Activated CD8-positive, alpha-beta memory T cell treated with anti-CD3 and anti-CD28 coated beads for 1 hour (primary cell): Measurements from ENCODE around the gene QTRT2.

Source experiments
- DNase-seq, 2 donors: peaks; one replicate each; pipeline ENCODE4 v3.0.0-alpha.2; 2020; ENCODE audit warnings: low read depth in 1 of 2; ENCODE audit errors: extremely low read depth in 1 of 2

Gene QTRT2

DNA sequence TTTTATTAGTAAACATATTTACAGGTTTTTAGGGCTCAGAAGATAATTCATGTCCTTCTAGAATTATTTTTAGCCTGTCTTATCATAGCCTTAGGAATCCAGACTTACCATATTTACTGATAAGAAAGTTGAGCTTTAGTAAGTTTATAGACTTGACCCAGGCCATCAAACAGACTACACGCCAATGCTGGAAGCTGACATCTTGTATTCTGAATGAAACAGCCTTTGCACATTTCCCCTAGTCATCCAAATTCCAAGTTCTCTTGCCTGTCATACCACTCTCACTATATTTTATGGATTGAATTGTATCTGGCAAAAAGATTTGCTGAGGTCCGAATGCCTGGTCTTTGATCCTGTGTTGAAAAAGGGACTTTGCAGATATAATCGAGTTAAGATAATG is 63.7 kb downstream of the QTRT2 start:
- no peak for DNase-seq

DNA sequence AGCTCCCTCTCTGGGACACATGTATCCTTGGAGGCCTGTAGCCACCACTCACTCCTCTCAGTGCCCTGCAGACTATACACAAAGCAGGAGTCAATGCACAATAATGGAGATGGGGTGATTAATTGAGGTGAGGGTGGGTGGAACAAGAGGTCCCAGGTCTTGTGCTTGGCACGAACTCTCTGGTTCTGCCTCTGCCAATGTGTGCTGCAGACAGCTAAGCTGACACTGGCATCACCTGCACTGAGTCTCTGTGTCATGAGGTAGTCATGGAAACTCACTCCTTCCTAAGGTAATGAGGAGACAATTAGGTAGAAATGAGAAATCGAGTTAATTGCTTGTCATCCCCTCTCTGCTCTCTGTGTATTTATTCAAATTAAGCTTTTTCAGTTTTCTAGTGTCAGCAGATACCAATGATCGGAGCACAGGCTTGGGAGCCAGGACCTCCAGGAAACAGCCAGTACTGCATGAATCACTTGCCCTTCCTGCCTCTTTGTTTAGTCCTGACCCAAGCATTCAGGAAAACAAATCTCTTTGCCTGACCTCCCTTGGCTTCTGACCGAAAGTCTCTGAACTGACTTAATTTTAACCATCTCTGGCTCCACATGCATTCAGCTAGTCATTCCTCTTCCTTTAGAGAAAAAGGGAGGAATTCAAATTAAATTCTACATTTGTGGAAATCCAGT is 65.6 kb downstream of the QTRT2 start:
- no peak for DNase-seq

DNA sequence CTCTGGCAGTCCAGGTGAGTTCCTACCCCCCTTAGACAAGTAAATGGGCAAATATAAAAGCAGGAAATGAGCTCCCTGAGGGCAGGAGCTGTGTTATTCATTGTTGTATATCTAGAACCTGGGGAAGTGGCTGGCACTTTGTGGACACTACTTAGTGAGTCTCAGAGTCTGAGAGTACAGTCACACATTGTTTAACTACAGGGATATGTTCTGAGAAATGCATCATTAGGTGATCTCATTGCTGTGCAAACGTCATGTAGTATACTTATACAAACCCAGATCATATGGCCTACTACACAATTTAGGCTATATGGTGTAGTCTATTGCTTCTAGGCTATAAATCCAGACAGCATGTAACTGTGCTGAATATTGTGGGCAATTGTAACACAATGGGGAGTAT is 69.9 kb downstream of the QTRT2 start:
- no peak for DNase-seq

DNA sequence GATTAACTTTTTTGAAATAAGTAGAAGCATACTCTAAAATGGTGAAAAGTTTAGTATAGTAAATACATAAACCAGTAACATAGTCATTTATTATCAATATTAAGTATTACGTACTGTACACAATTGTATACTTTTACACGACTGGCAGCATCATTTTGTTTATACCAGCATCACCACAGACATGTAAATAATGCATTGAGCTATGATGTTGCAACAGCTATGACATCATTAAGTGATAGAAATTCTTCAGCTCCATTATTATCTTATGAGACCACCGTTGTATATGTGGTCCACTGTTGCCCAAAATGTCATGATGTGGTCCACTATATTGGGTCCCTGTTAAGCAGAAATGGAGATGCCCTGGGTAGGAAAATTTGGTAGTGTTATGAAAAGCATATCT is 71.0 kb downstream of the QTRT2 start:
- no peak for DNase-seq

DNA sequence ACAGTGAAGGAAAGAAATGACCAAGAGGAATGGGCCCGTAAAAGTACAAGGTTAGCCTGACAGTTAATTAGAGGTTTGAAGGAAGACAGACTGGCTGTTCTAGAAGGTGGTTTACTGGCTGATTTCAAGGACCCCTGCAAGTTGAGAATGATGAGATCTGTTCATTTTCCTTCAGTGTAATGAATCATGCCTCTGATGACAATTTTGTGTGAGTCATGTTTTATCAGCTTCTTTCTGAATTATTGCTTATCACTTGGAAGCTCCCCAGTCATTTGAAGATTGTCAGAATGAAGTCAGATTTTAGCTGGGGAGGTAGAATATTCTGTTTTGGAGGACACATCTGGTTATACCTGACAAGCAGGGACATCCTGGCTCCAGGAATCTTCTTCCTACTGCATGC is 71.7 kb downstream of the QTRT2 start:
- DNase-seq = no peak

DNA sequence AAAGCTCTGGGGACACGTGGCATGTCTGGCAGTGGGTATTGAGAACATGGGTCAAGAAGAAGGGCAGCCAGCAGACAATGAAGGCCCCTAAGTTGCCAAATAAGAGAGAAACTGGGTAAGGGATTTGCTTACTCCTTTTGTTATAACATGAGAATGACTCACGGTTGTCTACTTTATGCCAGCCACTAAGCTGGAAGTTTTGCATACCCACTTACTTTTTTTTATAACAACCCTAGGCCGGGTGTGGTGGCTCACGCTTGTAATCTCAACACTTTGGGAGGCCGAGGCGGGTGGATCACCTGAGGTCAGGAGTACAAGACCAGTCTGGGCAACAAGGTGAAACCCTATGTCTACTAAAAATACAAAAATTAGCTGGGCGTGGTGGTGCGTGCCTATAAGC is 72.3 kb downstream of the QTRT2 start:
- DNase-seq = no peak

DNA sequence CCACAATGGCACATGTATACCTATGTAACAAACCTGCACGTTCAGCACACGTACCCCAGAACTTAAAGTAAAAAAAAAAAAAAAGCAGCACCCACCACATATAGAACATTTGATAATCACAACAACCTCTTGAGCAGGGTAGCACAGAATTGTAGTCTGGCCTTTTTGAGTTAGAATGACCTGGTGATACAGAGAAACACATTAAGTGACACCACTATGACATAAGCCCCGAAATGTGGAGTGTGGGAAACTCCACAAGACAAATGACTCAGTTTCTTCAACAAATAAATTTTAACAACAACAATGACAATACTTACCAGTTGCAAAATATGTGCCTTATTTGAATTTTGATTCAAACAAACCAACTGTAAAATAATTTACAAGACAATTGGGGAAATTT is 76.0 kb downstream of the QTRT2 start:
- no peak for DNase-seq

DNA sequence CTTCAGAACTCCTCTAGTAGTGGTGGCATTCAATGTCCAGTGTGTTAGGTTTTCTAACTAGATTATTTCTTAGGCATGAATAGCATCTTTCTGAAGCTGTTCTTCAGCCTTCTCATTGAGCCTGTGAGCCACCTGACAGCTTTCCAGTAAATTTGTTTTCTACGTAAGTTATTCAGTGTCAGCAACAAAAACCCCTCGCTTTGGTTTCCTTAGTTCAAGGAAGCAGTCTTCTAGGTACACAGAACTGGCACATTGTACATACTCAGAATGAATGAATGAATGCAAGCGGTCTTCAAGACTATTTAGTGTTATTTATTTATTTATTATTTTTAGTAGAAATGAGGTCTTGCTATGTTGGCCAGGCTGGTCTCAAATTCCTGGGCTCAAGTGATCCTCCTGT is 77.4 kb downstream of the QTRT2 start:
- no peak for DNase-seq
